ENCODE results near the gene CORIN.
A peak's percentile ranks its signal among the peaks of the same experiment; 100 is the strongest.

Gene CORIN, protein sequence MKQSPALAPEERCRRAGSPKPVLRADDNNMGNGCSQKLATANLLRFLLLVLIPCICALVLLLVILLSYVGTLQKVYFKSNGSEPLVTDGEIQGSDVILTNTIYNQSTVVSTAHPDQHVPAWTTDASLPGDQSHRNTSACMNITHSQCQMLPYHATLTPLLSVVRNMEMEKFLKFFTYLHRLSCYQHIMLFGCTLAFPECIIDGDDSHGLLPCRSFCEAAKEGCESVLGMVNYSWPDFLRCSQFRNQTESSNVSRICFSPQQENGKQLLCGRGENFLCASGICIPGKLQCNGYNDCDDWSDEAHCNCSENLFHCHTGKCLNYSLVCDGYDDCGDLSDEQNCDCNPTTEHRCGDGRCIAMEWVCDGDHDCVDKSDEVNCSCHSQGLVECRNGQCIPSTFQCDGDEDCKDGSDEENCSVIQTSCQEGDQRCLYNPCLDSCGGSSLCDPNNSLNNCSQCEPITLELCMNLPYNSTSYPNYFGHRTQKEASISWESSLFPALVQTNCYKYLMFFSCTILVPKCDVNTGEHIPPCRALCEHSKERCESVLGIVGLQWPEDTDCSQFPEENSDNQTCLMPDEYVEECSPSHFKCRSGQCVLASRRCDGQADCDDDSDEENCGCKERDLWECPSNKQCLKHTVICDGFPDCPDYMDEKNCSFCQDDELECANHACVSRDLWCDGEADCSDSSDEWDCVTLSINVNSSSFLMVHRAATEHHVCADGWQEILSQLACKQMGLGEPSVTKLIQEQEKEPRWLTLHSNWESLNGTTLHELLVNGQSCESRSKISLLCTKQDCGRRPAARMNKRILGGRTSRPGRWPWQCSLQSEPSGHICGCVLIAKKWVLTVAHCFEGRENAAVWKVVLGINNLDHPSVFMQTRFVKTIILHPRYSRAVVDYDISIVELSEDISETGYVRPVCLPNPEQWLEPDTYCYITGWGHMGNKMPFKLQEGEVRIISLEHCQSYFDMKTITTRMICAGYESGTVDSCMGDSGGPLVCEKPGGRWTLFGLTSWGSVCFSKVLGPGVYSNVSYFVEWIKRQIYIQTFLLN

GRCh38 chr4:47837908-47838294 is at the start of gene CORIN:
TSS of gene CORIN (minus strand) at chr4:47838067. CDS start at chr4:47837949, 118 bp downstream.
- DNase-seq (ENCODE audit: low read depth), result no peak

GRCh38 chr4:47882228-47882627 is 44.4 kb upstream of the CORIN start:
- no peak for DNase-seq (ENCODE audit: low read depth)

GRCh38 chr4:47879458-47879857 is 41.6 kb upstream of the CORIN start:
- no peak for DNase-seq (ENCODE audit: low read depth)

GRCh38 chr4:47876784-47877546 is 39.1 kb upstream of the CORIN start:
- DNase-seq (ENCODE audit: low read depth), result no peak

GRCh38 chr4:47876310-47876709 is 38.4 kb upstream of the CORIN start:
- no peak for DNase-seq (ENCODE audit: low read depth)

- DNase-seq (ENCODE audit: low read depth), result no peak
Observed at GRCh38 chr4:47873877-47874541, 36.1 kb upstream of the CORIN start.

GRCh38 chr4:47863486-47863885 is 25.6 kb upstream of the CORIN start:
- DNase-seq (ENCODE audit: low read depth), result no peak

DNA sequence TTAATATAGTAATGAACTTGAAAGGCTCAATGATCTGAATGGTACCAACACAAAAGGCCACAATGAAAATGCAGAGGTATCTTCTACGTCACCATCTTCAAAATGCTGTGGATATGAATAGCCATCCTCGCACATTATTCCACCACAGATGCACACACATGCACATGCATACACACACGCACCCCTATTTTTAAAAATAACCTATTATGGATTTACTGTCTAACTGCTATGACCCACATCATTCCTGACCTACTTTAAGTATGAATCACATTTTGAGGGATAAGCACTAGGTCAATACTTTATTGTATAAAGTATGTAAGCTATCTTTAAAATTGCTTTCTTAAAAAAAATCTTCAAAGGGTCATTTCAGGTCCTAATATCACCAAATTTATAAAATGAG is 24.4 kb upstream of the CORIN start:
- DNase-seq (ENCODE audit: low read depth), result no peak

- DNase-seq (ENCODE audit: low read depth), result no peak
Observed at GRCh38 chr4:47860305-47860704, 22.4 kb upstream of the CORIN start.

DNA sequence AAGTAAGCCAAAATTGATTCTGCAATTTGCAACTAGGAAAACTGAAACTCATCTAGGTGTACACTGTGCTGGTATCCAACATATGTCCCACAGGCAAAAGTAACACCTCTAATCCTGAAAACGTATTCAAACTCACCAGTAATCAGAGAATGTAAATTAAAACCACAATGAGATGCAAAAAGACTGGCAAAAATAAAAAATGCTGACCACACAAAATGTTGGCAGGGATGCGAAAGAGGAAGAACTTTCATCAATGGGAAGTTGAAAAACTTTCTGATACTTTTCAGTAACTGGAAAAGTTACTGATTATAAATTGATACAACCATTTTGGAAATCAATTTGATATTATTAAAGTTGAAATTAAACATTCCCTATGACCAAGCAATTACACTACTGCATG is 20.1 kb upstream of the CORIN start:
- DNase-seq (ENCODE audit: low read depth), result no peak

DNA sequence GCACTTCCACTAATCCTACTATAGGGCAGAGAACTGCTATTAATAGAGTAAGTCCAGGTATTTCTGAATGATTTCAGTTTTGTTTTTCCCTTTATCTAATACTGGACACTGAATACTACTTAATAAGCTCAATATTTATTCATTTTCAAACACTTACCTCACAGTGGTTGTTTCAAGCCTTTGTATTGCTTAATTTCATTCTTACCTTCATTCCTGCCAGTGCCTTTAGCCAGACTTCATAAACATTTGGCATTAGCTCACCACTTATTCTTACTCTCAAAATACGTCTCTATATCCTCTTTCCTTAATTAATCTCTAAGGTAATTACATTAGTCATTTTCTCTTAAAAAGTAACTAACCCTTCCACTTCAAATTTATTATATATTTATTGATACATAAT is 18.8 kb upstream of the CORIN start:
- no peak for DNase-seq (ENCODE audit: low read depth)

DNA sequence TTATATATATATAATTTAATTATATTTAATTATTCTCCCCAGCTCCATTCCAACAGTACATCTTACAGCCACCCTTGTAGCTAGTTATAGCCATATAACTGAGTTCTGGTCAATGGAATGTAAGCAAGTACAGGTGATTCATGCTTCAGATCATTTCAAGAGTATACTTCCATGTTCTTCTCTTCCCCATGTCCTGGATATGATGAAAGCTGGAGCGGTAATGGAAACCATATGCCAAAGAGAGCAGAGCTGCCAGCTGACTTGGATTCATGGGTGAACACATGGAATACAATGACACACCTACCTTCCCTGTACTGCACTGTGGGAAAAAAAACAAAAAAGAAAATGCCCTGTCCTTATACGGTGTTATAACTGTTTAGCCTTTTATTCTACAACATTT is 17.5 kb upstream of the CORIN start:
- DNase-seq (ENCODE audit: low read depth), result no peak

GRCh38 chr4:47852136-47852535 is 14.3 kb upstream of the CORIN start:
- DNase-seq (ENCODE audit: low read depth), result peak; percentile 21

- DNase-seq (ENCODE audit: low read depth), result no peak
Observed at GRCh38 chr4:47849466-47849865, 11.6 kb upstream of the CORIN start.

GRCh38 chr4:47848041-47848440 is 10.2 kb upstream of the CORIN start:
- DNase-seq (ENCODE audit: low read depth), result no peak

- no peak for DNase-seq (ENCODE audit: low read depth)
Observed at GRCh38 chr4:47842985-47843384, 5.1 kb upstream of the CORIN start.

GRCh38 chr4:47840291-47840690 is 2.4 kb upstream of the CORIN start:
- DNase-seq (ENCODE audit: low read depth), result no peak

GRCh38 chr4:47839259-47839658 is 1.4 kb upstream of the CORIN start:
- no peak for DNase-seq (ENCODE audit: low read depth)

DNA sequence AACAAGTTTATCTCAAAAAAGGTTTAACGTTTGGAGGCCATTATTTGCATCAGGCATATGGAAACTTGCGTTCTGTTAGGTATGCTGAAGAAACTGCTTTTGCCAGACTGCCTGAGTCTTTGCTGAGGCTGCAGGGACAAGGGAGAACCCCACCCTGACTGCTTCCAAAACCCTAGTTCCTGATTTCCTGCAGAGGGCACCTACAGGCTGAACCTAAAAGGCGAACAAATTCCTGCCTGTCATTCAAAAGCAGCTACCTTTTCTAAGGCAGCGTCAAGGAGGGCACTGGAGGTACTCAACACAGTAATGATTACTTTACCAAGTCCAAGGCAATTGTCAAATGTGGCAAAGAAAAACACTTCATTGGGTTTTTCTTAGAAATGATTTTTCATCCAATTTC is 578 bp upstream of the CORIN start:
- no peak for DNase-seq (ENCODE audit: low read depth)

GRCh38 chr4:47837094-47837907 is 566 bp downstream of the CORIN start:
- no peak for DNase-seq (ENCODE audit: low read depth)

DNA sequence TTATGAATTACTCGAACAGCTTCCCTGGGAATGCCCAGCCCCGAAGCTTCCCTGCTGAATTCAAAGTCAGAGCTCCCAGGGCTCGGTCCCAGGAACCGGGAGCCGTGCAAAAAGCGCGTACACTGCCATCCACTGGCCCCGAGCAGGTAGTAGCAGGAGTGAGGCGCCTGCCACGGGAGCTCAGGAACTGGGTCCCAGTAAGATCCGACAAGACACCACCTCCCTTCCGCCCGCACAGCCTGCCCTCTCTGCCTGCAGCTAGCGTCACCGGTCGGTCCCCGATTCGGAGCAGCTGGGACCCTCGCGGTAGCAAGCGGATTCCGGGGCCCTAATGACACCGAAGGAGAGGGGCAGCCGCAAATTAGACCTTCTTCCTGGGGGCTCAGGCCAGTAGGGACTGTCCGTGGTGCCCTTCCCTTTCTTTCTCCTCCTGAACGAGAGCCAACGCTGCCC is 1.2 kb downstream of the CORIN start:
- DNase-seq (ENCODE audit: low read depth), result peak; percentile 57
